Measurements from ENCODE around the gene LINGO4. TPM values are rescaled to one million over a fixed set of nuclear protein-coding genes. Genes with fewer than 3 reads are reported as not detected.

LINGO4 gene
- total and polyA plus RNA-seq, 2 donors (not counting 1 experiment from before 2014, with no cell fraction given), result not detected

DNA sequence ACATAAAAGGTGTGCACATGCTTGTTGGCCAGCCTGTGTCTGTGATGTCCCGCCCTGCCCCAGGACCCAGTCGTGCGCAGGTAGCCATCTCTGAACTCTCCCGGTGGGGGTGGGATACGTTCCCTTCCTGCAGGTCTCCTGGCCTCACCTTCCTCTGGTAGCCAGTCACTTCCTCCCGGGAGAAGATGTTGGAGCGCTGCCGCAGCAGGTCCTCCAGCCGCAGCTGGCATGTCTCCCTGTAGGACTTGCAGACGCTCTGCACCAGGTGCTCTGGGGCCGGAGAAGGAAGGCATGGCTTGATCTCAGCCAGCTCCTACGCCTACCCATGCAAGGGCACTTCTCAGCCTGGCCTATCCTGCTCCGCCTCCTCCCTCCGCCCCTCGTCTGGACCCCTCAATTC, 9.2 kb upstream of the LINGO4 start:
- Histone ChIP-seq H3K9ac (ENCODE audit: low read length) (no peak overlapping the region), H3K4me2 (replicated peaks; ENCODE audit: low read depth, low read length, poor library complexity, severe bottlenecking) (no peak overlapping the region), H3K4me1 (ENCODE audit: control insufficient read depth in 2 of 2, insufficient read depth in 2 of 2, low read length in 2 of 2) (peaks cover 0 to 5% of the 10 kb centered on the region in 2 donors), H3K9me3 (ENCODE audit: control extremely low read depth in 1 of 3, control insufficient read depth in 2 of 3, insufficient read depth in 1 of 3, low read length in 2 of 3) (no peaks in the 10 kb centered on the region), H3K36me3 (replicated peaks in 1 of 2; ENCODE audit: control extremely low read depth in 1 of 2, control insufficient read depth in 1 of 2, extremely low read depth in 1 of 2, insufficient read depth in 2 of 2, low read length in 1 of 2) (no peaks in the 10 kb centered on the region), H3K4me3 (ENCODE audit: control extremely low read depth in 1 of 5, extremely low read depth in 1 of 5, insufficient read depth in 1 of 5, low read depth in 2 of 5, low read length in 4 of 5) (no peak overlapping the region), H3K79me2 (ENCODE audit: control insufficient read depth, insufficient read depth, low read length) (no peaks in the 10 kb centered on the region), H2AFZ (ENCODE audit: insufficient read depth, low read depth, low read length, poor library complexity, severe bottlenecking) (no peak overlapping the region), H3K27me3 (replicated peaks in 1 of 4; ENCODE audit: control extremely low read depth in 1 of 4, control insufficient read depth in 3 of 4, insufficient read depth in 4 of 4, low read length in 3 of 4) (peaks cover 0 to 15% (median 0%) of the 10 kb centered on the region in 4 experiments), H4K20me1 (ENCODE audit: control insufficient read depth, insufficient read depth, low read length, poor library complexity, severe bottlenecking) (no peaks in the 10 kb centered on the region), H3K27ac (ENCODE audit: low read length in 2 of 2) (no peak overlapping the region)
- Mint-ChIP-seq H3K27ac (no peak overlapping the region), H3K4me3 (no peak overlapping the region), H3K9me3 (ENCODE audit: insufficient read depth) (no peaks in the 10 kb centered on the region), H3K4me1 (peaks cover 2% of the 10 kb centered on the region), H3K27me3 (peaks cover 27% of the 10 kb centered on the region)
- no peak for TF ChIP-seq EZH2 (IDR thresholded peaks at IDR 0.05; ENCODE audit: borderline replicate concordance, insufficient read depth, low read depth, low read length, poor library complexity, severe bottlenecking)
- TF ChIP-seq, protein P1, sequence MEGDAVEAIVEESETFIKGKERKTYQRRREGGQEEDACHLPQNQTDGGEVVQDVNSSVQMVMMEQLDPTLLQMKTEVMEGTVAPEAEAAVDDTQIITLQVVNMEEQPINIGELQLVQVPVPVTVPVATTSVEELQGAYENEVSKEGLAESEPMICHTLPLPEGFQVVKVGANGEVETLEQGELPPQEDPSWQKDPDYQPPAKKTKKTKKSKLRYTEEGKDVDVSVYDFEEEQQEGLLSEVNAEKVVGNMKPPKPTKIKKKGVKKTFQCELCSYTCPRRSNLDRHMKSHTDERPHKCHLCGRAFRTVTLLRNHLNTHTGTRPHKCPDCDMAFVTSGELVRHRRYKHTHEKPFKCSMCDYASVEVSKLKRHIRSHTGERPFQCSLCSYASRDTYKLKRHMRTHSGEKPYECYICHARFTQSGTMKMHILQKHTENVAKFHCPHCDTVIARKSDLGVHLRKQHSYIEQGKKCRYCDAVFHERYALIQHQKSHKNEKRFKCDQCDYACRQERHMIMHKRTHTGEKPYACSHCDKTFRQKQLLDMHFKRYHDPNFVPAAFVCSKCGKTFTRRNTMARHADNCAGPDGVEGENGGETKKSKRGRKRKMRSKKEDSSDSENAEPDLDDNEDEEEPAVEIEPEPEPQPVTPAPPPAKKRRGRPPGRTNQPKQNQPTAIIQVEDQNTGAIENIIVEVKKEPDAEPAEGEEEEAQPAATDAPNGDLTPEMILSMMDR (IDR thresholded peaks at IDR 0.05), result no peak
- WGBS (ENCODE audit: insufficient coverage), result 93% methylated on average over 15 of the region's 15 CpGs
- POLR2A ChIA-PET, result no interaction called here
- CTCF ChIA-PET, result no interaction called here
- ATAC-seq (ENCODE audit: low read depth) (no peak), DNase-seq (no peak)
- intact Hi-C loops (cut with micrococcal nuclease), result no loop called here

DNA sequence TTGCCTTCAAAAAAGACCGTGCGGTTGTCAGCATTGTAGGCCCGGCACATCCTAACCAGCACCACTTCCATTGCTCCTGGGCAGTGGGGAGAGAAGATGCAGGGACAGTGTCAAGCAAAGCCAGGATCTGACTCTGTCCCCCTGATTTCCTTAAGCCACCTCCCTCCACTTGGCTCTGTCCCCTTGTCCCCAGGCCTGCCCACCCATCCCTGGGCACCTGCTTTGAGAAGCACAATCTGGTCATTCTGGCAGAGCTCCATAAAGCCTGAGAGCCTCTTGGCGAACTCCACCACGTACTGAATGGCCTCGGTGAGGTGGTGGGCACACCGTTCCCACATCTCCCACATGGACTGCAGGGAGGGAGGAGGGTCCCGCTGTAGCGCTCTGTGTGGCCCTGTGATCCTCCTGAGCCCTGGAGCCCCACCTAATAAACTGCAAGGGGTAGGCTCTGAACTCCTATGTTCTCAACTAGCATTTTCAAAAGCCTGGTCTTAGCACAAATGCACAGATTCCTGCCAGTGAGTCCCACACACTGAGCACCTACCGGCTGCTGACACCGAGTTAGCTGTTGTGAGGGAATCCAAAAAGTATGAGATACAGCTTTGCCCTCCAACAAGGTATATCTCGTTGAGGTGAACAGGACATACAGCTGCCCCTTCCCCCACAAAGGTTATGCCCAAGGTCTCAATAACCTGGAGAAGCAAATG, 8.2 kb upstream of the LINGO4 start:
- Histone ChIP-seq H2AFZ (ENCODE audit: insufficient read depth, low read depth, low read length, poor library complexity, severe bottlenecking) (no peak overlapping the region), H3K4me1 (ENCODE audit: control insufficient read depth in 2 of 2, insufficient read depth in 2 of 2, low read length in 2 of 2) (peaks cover 0 to 5% of the 10 kb centered on the region in 2 donors), H3K9ac (ENCODE audit: low read length) (no peak overlapping the region), H3K9me3 (ENCODE audit: control extremely low read depth in 1 of 3, control insufficient read depth in 2 of 3, insufficient read depth in 1 of 3, low read length in 2 of 3) (no peaks in the 10 kb centered on the region), H4K20me1 (ENCODE audit: control insufficient read depth, insufficient read depth, low read length, poor library complexity, severe bottlenecking) (no peaks in the 10 kb centered on the region), H3K79me2 (ENCODE audit: control insufficient read depth, insufficient read depth, low read length) (no peaks in the 10 kb centered on the region), H3K36me3 (replicated peaks in 1 of 2; ENCODE audit: control extremely low read depth in 1 of 2, control insufficient read depth in 1 of 2, extremely low read depth in 1 of 2, insufficient read depth in 2 of 2, low read length in 1 of 2) (no peaks in the 10 kb centered on the region), H3K27ac (ENCODE audit: low read length in 2 of 2) (no peak overlapping the region), H3K4me3 (ENCODE audit: control extremely low read depth in 1 of 5, extremely low read depth in 1 of 5, insufficient read depth in 1 of 5, low read depth in 2 of 5, low read length in 4 of 5) (no peak overlapping the region), H3K4me2 (replicated peaks; ENCODE audit: low read depth, low read length, poor library complexity, severe bottlenecking) (no peak overlapping the region), H3K27me3 (replicated peaks in 1 of 4; ENCODE audit: control extremely low read depth in 1 of 4, control insufficient read depth in 3 of 4, insufficient read depth in 4 of 4, low read length in 3 of 4) (peaks cover 0 to 13% (median 0%) of the 10 kb centered on the region in 4 experiments)
- Mint-ChIP-seq H3K4me3 (no peak overlapping the region), H3K9me3 (ENCODE audit: insufficient read depth) (no peaks in the 10 kb centered on the region), H3K27me3 (peaks cover 25% of the 10 kb centered on the region), H3K27ac (no peak overlapping the region), H3K4me1 (peaks cover 2% of the 10 kb centered on the region)
- intact Hi-C loops (cut with micrococcal nuclease), result no loop called here
- DNase-seq (no peak), ATAC-seq (ENCODE audit: low read depth) (no peak)
- CTCF ChIA-PET, result interaction anchor here (0.5 kb wide), 1 partner anchor 483 kb away, joined by 3 read pairs; no protein-coding TSS in a partner anchor
- POLR2A ChIA-PET, result no interaction called here
- no peak for TF ChIP-seq EZH2 (IDR thresholded peaks at IDR 0.05; ENCODE audit: borderline replicate concordance, insufficient read depth, low read depth, low read length, poor library complexity, severe bottlenecking)
- TF ChIP-seq, protein P1 (IDR thresholded peaks at IDR 0.05), result no peak
- WGBS (ENCODE audit: insufficient coverage), result 92% methylated on average over 4 of the region's 12 CpGs

All from B cell (primary cell).